Activated naive CD8-positive, alpha-beta T cell treated with anti-CD3 and anti-CD28 coated beads, Interleukin-2, amount 10 ng/mL, durations not matched to agents 7 days and 5 days (primary cell): Measurements from ENCODE around the gene SPAG16. TPM values are rescaled to one million over a fixed set of nuclear protein-coding genes. Genes with fewer than 3 reads are reported as not detected.

ENCODE experiments used
- ATAC-seq: fragments of 150-1000 bp; cut with Tn5 transposase; one replicate; pipeline ENCODE4 v1.10.0; 2021; ENCODE audit warnings: low read depth, moderate library complexity
- POLR2A ChIA-PET: fragments of 350-600 bp; sonication (Branson Sonifier 250); formaldehyde crosslinking; loops from one replicate; lab custom pipeline; 2021; ENCODE audit warnings: antibody characterized with exemption; lab: Charles Lee
- DNase-seq: peaks from one replicate; pipeline ENCODE4 v3.0.0; 2021
- H3K27ac Mint-ChIP-seq: one replicate; pipeline ENCODE4 v1.8.0; 2022; ENCODE audit warnings: mild to moderate bottlenecking, mixed read lengths
- H3K27me3 Mint-ChIP-seq: one replicate; pipeline ENCODE4 v1.8.0; 2022; ENCODE audit warnings: mild to moderate bottlenecking, moderate library complexity, mixed read lengths
- H3K36me3 Mint-ChIP-seq: one replicate; pipeline ENCODE4 v1.8.0; 2021; ENCODE audit warnings: mild to moderate bottlenecking, mixed read lengths
- H3K4me1 Mint-ChIP-seq: one replicate; pipeline ENCODE4 v1.8.0; 2021; ENCODE audit warnings: mixed read lengths
- H3K4me3 Mint-ChIP-seq: one replicate; pipeline ENCODE4 v1.8.0; 2022; ENCODE audit warnings: mild to moderate bottlenecking, moderate library complexity, mixed read lengths
- H3K9me3 Mint-ChIP-seq: one replicate; pipeline ENCODE4 v1.8.0; 2021; ENCODE audit warnings: mixed read lengths
- total RNA-seq, 2 experiments: library from RNA; stranded (reverse); gene quantifications; one replicate each; pipeline ENCODE4 v1.2.3, GENCODE V29; 2021

SPAG16 gene
- total RNA-seq: 10 to 100 TPM; 10.9 to 12.6 TPM

GRCh38 chr2:213284105-213285090 is at the start of gene SPAG16:
TSS of gene SPAG16 (plus strand) at chr2:213284464.
- no peaks in the 10 kb centered on the region for H3K9me3 Mint-ChIP-seq
- DNase-seq (peak; percentile 96), ATAC-seq (peak; percentile 98)
- H3K27ac Mint-ChIP-seq: peak within 1 kb of the TSS; percentile 87
- H3K36me3 Mint-ChIP-seq: no peaks in the 10 kb centered on the region
- no peaks in the 10 kb centered on the region for H3K27me3 Mint-ChIP-seq
- peaks cover 13% of the 10 kb centered on the region for H3K4me1 Mint-ChIP-seq
- H3K4me3 Mint-ChIP-seq: peak within 1 kb of the TSS; percentile 92
- POLR2A ChIA-PET: interaction anchor here (0.7 to 0.9 kb wide), 4 partner anchors 19 to 1525 kb away, joined by 3 to 5 read pairs (median 4); partner anchors contain the start of gene BARD1

- Mint-ChIP-seq H3K36me3 (no peaks in the 10 kb centered on the region), H3K9me3 (no peaks in the 10 kb centered on the region), H3K4me1 (peaks cover 29% of the 10 kb centered on the region), H3K4me3 (no peak overlapping the region), H3K27ac (peak overlapping the region; percentile 5), H3K27me3 (peaks cover 24% of the 10 kb centered on the region)
- POLR2A ChIA-PET: no interaction called here
- no peak for ATAC-seq
- DNase-seq: no peak
These were observed 49.6 kb upstream of the SPAG16 start for GRCh38 chr2:213234641-213235040.

DNA sequence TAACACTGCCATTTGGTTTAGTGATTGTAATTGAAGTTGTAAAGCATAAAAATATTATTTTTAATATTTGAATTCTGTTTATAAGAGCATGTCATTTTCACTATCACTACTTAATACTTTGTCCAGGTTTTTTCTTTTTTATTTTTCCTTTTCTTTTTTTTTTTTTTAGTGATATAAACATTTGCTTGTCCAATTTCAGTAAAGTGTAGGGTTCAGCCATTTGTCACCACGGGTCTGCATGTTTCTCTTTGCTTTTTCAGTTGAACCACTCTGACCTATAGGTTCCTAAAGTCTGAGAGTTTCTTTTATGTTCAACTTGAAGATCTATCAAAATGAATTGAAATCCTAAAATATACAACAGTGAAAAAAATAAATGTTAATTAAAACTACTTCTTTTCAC is 48.5 kb upstream of the SPAG16 start:
- no peak for DNase-seq
- Mint-ChIP-seq H3K27me3 (peaks cover 27% of the 10 kb centered on the region), H3K36me3 (no peaks in the 10 kb centered on the region), H3K9me3 (no peaks in the 10 kb centered on the region), H3K4me1 (peaks cover 29% of the 10 kb centered on the region), H3K4me3 (no peak overlapping the region), H3K27ac (no peak overlapping the region)
- POLR2A ChIA-PET: no interaction called here
- no peak for ATAC-seq

GRCh38 chr2:213237251-213237650 is 47.0 kb upstream of the SPAG16 start:
- Mint-ChIP-seq H3K4me3 (peak overlapping the region; percentile 6), H3K27me3 (peaks cover 27% of the 10 kb centered on the region), H3K4me1 (peaks cover 30% of the 10 kb centered on the region), H3K36me3 (no peaks in the 10 kb centered on the region), H3K9me3 (no peaks in the 10 kb centered on the region), H3K27ac (peak overlapping the region; percentile 22)
- DNase-seq (no peak), ATAC-seq (no peak)
- POLR2A ChIA-PET: no interaction called here

DNA sequence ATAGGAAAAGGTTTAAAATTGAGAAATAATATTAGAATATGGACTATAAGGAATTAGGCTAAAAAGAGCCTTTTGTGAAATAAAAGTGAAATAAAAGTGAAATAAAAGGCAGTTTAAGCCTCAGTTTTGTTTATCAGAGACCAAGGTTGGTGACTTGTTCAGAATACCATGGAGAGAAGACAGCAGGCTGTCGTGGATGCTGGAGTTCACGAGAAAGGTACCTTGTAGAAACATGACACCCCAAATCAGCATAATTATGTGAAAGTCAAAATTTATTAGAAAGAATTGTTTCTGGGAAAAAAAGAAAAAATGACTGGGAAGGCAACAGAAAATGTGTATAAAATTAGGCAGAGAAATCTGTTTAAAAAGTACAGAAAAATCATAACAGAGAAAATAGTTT is 46.5 kb upstream of the SPAG16 start:
- ATAC-seq (no peak), DNase-seq (no peak)
- H3K9me3 Mint-ChIP-seq: no peaks in the 10 kb centered on the region
- POLR2A ChIA-PET: no interaction called here
- H3K4me1 Mint-ChIP-seq: peaks cover 28% of the 10 kb centered on the region
- H3K27ac Mint-ChIP-seq: peak overlapping the region; percentile 62
- H3K4me3 Mint-ChIP-seq: peak overlapping the region; percentile 68
- H3K27me3 Mint-ChIP-seq: peaks cover 27% of the 10 kb centered on the region
- no peaks in the 10 kb centered on the region for H3K36me3 Mint-ChIP-seq

DNA sequence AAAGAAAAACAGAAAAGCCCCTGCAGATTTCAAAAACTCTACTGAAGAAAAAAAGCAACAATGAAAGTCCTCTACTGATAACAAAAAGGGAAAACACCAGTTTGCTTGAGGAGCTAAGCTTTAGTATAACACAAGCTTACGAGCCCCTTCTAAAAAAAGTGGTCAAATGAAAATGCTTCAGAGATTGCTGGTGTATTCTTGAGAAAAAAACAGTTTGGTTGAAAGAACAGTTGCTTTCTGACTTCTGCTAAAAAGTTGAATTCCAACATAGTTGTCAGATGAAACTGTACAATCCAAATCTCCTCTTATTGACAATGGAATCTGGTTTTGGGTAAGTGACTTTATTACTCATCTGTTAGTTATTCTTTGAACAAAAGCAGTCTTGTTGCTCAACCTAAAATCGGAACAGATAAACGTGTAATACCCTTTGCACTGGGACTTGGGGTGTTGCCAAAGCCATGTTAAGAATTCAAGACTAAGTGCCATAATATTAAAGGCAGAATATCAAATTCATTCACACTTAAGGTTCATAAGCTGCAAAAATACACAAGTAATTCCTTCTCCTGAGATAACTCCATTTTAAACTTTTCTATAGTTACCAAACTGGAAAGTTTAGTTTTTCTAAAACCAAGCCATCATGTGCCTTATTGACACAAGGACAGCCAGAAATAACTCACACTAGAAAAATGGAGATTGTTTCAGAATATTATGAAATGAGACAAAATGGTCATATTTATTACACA is 45.3 kb upstream of the SPAG16 start:
- ATAC-seq (no peak), DNase-seq (no peak)
- peak overlapping the region; percentile 62 for H3K27ac Mint-ChIP-seq
- POLR2A ChIA-PET: no interaction called here
- H3K4me3 Mint-ChIP-seq: peak overlapping the region; percentile 44
- H3K4me1 Mint-ChIP-seq: peaks cover 24% of the 10 kb centered on the region
- peaks cover 24% of the 10 kb centered on the region for H3K27me3 Mint-ChIP-seq
- H3K36me3 Mint-ChIP-seq: no peaks in the 10 kb centered on the region
- H3K9me3 Mint-ChIP-seq: no peaks in the 10 kb centered on the region

DNA sequence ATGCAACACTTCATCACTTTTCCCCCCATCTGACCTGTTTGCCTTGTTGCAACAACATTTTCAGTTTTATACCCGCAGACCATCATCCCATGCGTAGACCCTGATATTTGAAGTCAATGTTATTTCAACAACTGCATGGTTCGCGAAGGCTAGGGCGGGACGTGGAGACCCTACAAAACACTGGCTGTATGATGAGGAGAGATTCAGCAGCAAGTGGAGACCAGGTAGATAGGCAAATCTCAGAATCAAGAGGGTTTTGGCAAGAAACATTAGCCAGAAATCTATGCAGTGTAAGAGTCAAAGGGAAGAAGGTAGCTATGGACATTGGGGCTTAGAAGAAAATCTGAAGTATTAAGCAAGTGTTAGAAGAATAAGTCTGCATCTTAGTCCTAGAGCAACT is 42.4 kb upstream of the SPAG16 start:
- ATAC-seq (no peak), DNase-seq (no peak)
- POLR2A ChIA-PET: no interaction called here
- H3K27ac Mint-ChIP-seq: no peak overlapping the region
- peaks cover 16% of the 10 kb centered on the region for H3K27me3 Mint-ChIP-seq
- H3K9me3 Mint-ChIP-seq: no peaks in the 10 kb centered on the region
- H3K36me3 Mint-ChIP-seq: no peaks in the 10 kb centered on the region
- peaks cover 14% of the 10 kb centered on the region for H3K4me1 Mint-ChIP-seq
- H3K4me3 Mint-ChIP-seq: no peak overlapping the region

DNA sequence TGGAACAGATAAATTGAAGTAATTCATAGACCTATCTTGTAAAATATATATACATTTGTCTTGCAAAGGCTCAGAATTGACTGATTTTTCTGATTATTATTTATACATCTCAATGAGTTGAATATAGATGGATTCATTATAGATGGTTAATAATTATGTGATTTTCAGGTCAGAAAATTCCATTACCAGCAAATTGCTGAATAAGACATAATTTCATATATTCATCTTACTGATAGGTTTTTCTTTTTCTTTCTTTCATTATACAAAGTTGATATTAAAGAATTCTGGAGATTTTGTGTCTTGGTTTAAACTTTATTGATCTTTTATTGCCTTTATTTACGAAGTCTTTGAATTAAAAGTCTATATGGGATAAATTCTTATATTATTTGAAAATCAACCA is 41.6 kb upstream of the SPAG16 start:
- ATAC-seq: no peak
- peaks cover 12% of the 10 kb centered on the region for H3K4me1 Mint-ChIP-seq
- DNase-seq: no peak
- H3K27me3 Mint-ChIP-seq: peaks cover 9% of the 10 kb centered on the region
- H3K36me3 Mint-ChIP-seq: no peaks in the 10 kb centered on the region
- POLR2A ChIA-PET: no interaction called here
- H3K4me3 Mint-ChIP-seq: no peak overlapping the region
- no peak overlapping the region for H3K27ac Mint-ChIP-seq
- H3K9me3 Mint-ChIP-seq: no peaks in the 10 kb centered on the region

GRCh38 chr2:213243189-213244044 is 40.8 kb upstream of the SPAG16 start:
- Mint-ChIP-seq H3K36me3 (no peaks in the 10 kb centered on the region), H3K27me3 (peaks cover 9% of the 10 kb centered on the region), H3K9me3 (no peaks in the 10 kb centered on the region), H3K4me1 (peaks cover 10% of the 10 kb centered on the region), H3K27ac (no peak overlapping the region), H3K4me3 (peak overlapping the region; percentile 25)
- POLR2A ChIA-PET: no interaction called here
- ATAC-seq (no peak), DNase-seq (no peak)

GRCh38 chr2:213246497-213247281 is 37.6 kb upstream of the SPAG16 start:
- no peak overlapping the region for H3K27ac Mint-ChIP-seq
- no peaks in the 10 kb centered on the region for H3K36me3 Mint-ChIP-seq
- H3K9me3 Mint-ChIP-seq: no peaks in the 10 kb centered on the region
- peak; percentile 34 for DNase-seq
- H3K4me3 Mint-ChIP-seq: no peak overlapping the region
- peaks cover 6% of the 10 kb centered on the region for H3K4me1 Mint-ChIP-seq
- POLR2A ChIA-PET: no interaction called here
- H3K27me3 Mint-ChIP-seq: no peaks in the 10 kb centered on the region
- no peak for ATAC-seq

DNA sequence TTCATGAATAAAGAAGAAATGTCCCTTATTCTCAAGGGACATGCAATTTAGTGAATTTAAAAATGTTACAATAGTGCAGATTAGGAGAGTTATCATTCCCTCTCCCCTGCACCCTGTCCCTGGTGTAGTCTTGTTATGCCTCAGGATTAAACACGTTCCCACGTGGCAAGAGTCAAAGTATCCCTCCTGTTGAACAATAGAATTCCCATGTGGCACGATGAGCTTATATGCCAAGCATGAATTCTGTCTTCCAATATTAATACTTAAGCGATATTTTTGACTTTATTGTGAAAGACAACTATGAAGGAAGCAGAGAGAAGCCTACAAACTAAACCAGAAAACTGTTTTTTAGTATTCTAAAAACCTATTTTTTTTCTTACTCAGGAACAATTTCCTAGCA is 36.7 kb upstream of the SPAG16 start:
- ATAC-seq: no peak
- peaks cover 6% of the 10 kb centered on the region for H3K4me1 Mint-ChIP-seq
- peaks cover 4% of the 10 kb centered on the region for H3K27me3 Mint-ChIP-seq
- no peak for DNase-seq
- H3K27ac Mint-ChIP-seq: no peak overlapping the region
- POLR2A ChIA-PET: no interaction called here
- no peaks in the 10 kb centered on the region for H3K9me3 Mint-ChIP-seq
- H3K36me3 Mint-ChIP-seq: no peaks in the 10 kb centered on the region
- H3K4me3 Mint-ChIP-seq: no peak overlapping the region

DNA sequence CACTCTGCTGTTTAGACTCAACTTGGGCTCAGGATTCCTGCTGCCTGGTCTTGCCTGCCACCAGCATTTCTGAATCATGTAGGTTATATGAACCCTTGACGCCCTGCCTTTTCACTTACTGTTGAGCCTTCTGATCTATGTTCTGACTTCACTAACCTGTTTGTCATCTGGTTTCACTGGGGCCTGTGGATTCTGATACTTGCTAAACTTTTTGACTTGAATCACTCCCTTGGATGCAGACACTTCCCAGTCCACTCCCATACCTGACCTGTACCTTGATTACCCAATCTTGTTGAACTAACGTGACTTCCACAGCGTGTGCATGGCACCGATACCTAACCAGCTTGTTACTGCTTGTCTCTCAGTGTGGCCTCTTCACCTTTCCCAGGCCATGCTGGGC is 35.6 kb upstream of the SPAG16 start:
- H3K4me1 Mint-ChIP-seq: peaks cover under 1% of the 10 kb centered on the region
- no peak overlapping the region for H3K4me3 Mint-ChIP-seq
- no peak overlapping the region for H3K27ac Mint-ChIP-seq
- no peaks in the 10 kb centered on the region for H3K9me3 Mint-ChIP-seq
- POLR2A ChIA-PET: no interaction called here
- peaks cover 7% of the 10 kb centered on the region for H3K27me3 Mint-ChIP-seq
- no peaks in the 10 kb centered on the region for H3K36me3 Mint-ChIP-seq
- DNase-seq (no peak), ATAC-seq (no peak)
